Left hindlimb (tissue), 1 donor: Measurements from ENCODE around the gene TXNDC17.
"Not testable (repeated sequence)": the region's sequence is repeated elsewhere in the genome, so short reads cannot be mapped to it uniquely, and the experiment has no call there.

Source experiments
- DNase-seq: peaks from one replicate; pipeline ENCODE4 v3.0.0-alpha.2; 2018

Gene TXNDC17

GRCh38 chr17:6640536-6641246 lies at the start of gene TXNDC17, which contains the start of gene KIAA0753:
Gene TXNDC17 (plus strand): TSS chr17:6641060. CDS start chr17:6641083, 23 bp downstream.
Gene KIAA0753 (minus strand): TSS chr17:6640711. CDS start chr17:6635103, 5,608 bp downstream.
- peak; percentile 93 for DNase-seq

GRCh38 chr17:6591599-6592158 lies 49.2 kb upstream of the TXNDC17 start:
- DNase-seq, result no peak

- no peak for DNase-seq
These were observed 48.7 kb upstream of the TXNDC17 start for GRCh38 chr17:6592173-6592572.

GRCh38 chr17:6593371-6593770 lies 47.5 kb upstream of the TXNDC17 start:
- DNase-seq, result not testable (repeated sequence)

GRCh38 chr17:6596081-6596480 lies 44.8 kb upstream of the TXNDC17 start:
- no peak for DNase-seq

GRCh38 chr17:6596511-6596910 lies 44.3 kb upstream of the TXNDC17 start:
- no peak for DNase-seq

- DNase-seq, result no peak
These were observed 43.9 kb upstream of the TXNDC17 start for GRCh38 chr17:6596941-6597340.

GRCh38 chr17:6597727-6598126 lies 43.1 kb upstream of the TXNDC17 start:
- DNase-seq, result no peak

- no peak for DNase-seq
These were observed 41.5 kb upstream of the TXNDC17 start for GRCh38 chr17:6599364-6599763.

GRCh38 chr17:6602141-6602540 lies 38.7 kb upstream of the TXNDC17 start:
- no peak for DNase-seq

- DNase-seq, result peak; percentile 41
These were observed 37.0 kb upstream of the TXNDC17 start for GRCh38 chr17:6603744-6604325.

GRCh38 chr17:6605142-6605541 lies 35.7 kb upstream of the TXNDC17 start:
- no peak for DNase-seq

- DNase-seq, result no peak
These were observed 32.5 kb upstream of the TXNDC17 start for GRCh38 chr17:6608321-6608720.

GRCh38 chr17:6610011-6610410 lies 30.8 kb upstream of the TXNDC17 start:
- no peak for DNase-seq

- DNase-seq, result no peak
These were observed 29.6 kb upstream of the TXNDC17 start for GRCh38 chr17:6611231-6611630.

GRCh38 chr17:6623941-6624340 lies 16.9 kb upstream of the TXNDC17 start:
- DNase-seq, result no peak

GRCh38 chr17:6626616-6627015 lies 14.2 kb upstream of the TXNDC17 start:
- no peak for DNase-seq

GRCh38 chr17:6627019-6627418 lies 13.8 kb upstream of the TXNDC17 start:
- DNase-seq, result no peak

GRCh38 chr17:6630390-6630789 lies 10.5 kb upstream of the TXNDC17 start:
- no peak for DNase-seq

GRCh38 chr17:6632530-6632929 lies 8.3 kb upstream of the TXNDC17 start:
- DNase-seq, result no peak

- no peak for DNase-seq
These were observed 7.6 kb upstream of the TXNDC17 start for GRCh38 chr17:6633263-6633662.

GRCh38 chr17:6636105-6636504 lies 4.8 kb upstream of the TXNDC17 start:
- no peak for DNase-seq

GRCh38 chr17:6636616-6637457 lies 4.0 kb upstream of the TXNDC17 start:
- DNase-seq, result no peak
